Measurements from ENCODE around the gene KRTAP21-1.
A peak's percentile ranks its signal among the peaks of the same experiment; 100 is the strongest.

The KRTAP21-1 gene

GRCh38 chr21:30717105-30717504 lies 38.1 kb downstream of the KRTAP21-1 start:
- TF ChIP-seq CTCF (IDR thresholded peaks at IDR 0.05; ENCODE audit: low read depth, low read length): no peak
- in situ Hi-C loops (cut with HindIII; ENCODE audit: low sequenced_read_pairs): no loop called here
- DNase-seq (ENCODE audit: low read depth, low spot score): peak; percentile 7
- no peak overlapping the region for H3K4me3 ChIP-seq (ENCODE audit: low read depth, low read length)

GRCh38 chr21:30714946-30715345 lies 40.3 kb downstream of the KRTAP21-1 start:
- no peak for TF ChIP-seq CTCF (IDR thresholded peaks at IDR 0.05; ENCODE audit: low read depth, low read length)
- no peak for DNase-seq (ENCODE audit: low read depth, low spot score)
- in situ Hi-C loops (cut with HindIII; ENCODE audit: low sequenced_read_pairs): no loop called here
- H3K4me3 ChIP-seq (ENCODE audit: low read depth, low read length): no peak overlapping the region

GRCh38 chr21:30714456-30714855 lies 40.8 kb downstream of the KRTAP21-1 start:
- no peak for TF ChIP-seq CTCF (IDR thresholded peaks at IDR 0.05; ENCODE audit: low read depth, low read length)
- in situ Hi-C loops (cut with HindIII; ENCODE audit: low sequenced_read_pairs): no loop called here
- H3K4me3 ChIP-seq (ENCODE audit: low read depth, low read length): no peak overlapping the region
- no peak for DNase-seq (ENCODE audit: low read depth, low spot score)

DNA sequence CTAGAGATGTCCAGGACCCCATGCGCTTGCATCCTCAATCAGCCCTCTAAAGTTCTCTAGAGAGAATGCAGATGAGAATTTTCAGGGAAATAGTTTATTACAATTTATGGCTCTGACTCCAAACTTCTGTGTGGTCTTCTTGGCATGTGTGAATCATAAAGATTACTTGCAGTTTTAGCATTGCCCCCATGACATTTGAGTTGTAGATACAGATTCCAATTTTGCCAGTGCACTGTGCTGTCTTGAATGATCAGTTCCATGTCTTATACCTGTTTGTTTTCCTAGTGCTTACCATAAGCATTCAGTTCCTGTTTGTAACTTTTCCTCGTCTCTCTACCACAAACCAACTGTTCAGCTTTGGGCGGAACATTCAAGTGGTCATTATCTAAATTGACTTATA lies 41.5 kb downstream of the KRTAP21-1 start:
- no peak for TF ChIP-seq CTCF (IDR thresholded peaks at IDR 0.05; ENCODE audit: low read depth, low read length)

DNA sequence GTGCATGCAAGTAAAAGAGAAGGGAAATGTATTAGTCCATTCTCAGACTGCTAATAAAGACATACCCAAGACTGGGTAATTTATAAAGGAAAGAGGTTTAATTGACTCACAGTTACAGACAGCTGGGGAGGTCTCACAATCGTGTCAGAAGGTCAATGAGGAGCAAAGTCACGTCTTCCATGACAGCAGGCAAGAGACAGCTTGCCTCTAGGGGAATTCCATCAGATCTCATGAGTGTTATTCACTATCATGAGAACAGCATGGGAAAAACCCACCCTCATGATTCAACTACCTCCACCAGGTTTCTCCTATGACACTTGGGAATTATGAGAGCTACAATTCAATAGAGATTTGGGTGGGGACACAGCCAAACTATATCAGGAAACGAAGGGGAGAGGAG lies 44.7 kb downstream of the KRTAP21-1 start:
- DNase-seq (ENCODE audit: low read depth, low spot score): no peak
- in situ Hi-C loops (cut with HindIII; ENCODE audit: low sequenced_read_pairs): no loop called here
- no peak overlapping the region for H3K4me3 ChIP-seq (ENCODE audit: low read depth, low read length)
- TF ChIP-seq CTCF (IDR thresholded peaks at IDR 0.05; ENCODE audit: low read depth, low read length): no peak

More for the DNA sequence above, 41.5 kb downstream of the KRTAP21-1 start:
- in situ Hi-C loops (cut with HindIII; ENCODE audit: low sequenced_read_pairs): no loop called here
- no peak overlapping the region for H3K4me3 ChIP-seq (ENCODE audit: low read depth, low read length)
- peak; percentile 15 for DNase-seq (ENCODE audit: low read depth, low spot score)

DNA sequence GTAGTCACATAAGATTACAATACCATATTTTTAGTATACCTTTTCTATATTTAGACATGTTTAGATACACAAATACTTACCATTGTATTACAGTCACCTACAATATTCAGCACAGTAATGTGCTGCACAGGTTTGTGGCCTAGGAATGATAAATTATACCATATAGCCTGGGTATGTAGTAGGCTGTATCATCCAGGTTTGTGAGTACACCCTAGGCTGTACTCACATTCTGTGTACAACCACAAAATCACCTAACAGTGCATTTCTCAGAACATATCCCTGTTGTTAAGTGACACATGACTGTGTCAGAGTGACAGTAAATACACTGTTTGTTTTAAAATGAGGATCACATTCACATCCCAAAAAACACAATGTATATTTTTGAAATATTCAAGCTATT lies 47.8 kb downstream of the KRTAP21-1 start:
- no peak for TF ChIP-seq CTCF (IDR thresholded peaks at IDR 0.05; ENCODE audit: low read depth, low read length)
- DNase-seq (ENCODE audit: low read depth, low spot score): no peak
- no peak overlapping the region for H3K4me3 ChIP-seq (ENCODE audit: low read depth, low read length)
- in situ Hi-C loops (cut with HindIII; ENCODE audit: low sequenced_read_pairs): no loop called here
